Vagina (tissue), 2 donors: ENCODE measurements around the gene CSRNP3. TPM values are rescaled to one million over a fixed set of nuclear protein-coding genes. Genes with fewer than 3 reads are reported as not detected.

Experiments
- DNase-seq, 2 donors: peaks; one replicate each; pipeline ENCODE4 v3.0.0-alpha.2; 2017; ENCODE audit errors: extremely low spot score in 2 of 2
- H3K27ac ChIP-seq: fragments of 200-600 bp; sonication (generic); one replicate; pipeline ENCODE4 v1.5.1; 2019
- H3K27me3 ChIP-seq: fragments of 200-600 bp; sonication (generic); one replicate; pipeline ENCODE4 v1.5.1; 2019
- H3K36me3 ChIP-seq, 2 donors: fragments of 200-600 bp; sonication (generic); one replicate each; pipeline ENCODE4 v1.5.1; 2017 to 2019
- H3K4me1 ChIP-seq: fragments of 200-600 bp; sonication (generic); one replicate; pipeline ENCODE4 v1.5.1; 2019
- H3K4me3 ChIP-seq, 2 donors: fragments of 200-600 bp; sonication (generic); 1 replicate in 1 of 2; 2 replicates in 1 of 2; pipeline ENCODE4 v1.5.1; 2016 to 2019
- H3K9me3 ChIP-seq: fragments of 200-600 bp; sonication (generic); one replicate; pipeline ENCODE4 v1.5.1; 2019
- CTCF ChIP-seq, 3 experiments: fragments of 450-650 bp in 2 of 3; fragments of 200-600 bp in 1 of 3; sonication (generic) in 1 of 3; IDR thresholded peaks; one replicate each; pipeline ENCODE4 v1.5.1; 2017 to 2019; ENCODE audit warnings: antibody characterized with exemption in 3 of 3, mild to moderate bottlenecking in 2 of 3, moderate library complexity in 2 of 3
- POLR2A ChIP-seq, 2 donors: fragments of 450-650 bp; IDR thresholded peaks; one replicate each; pipeline ENCODE4 v1.6.1; 2017; ENCODE audit warnings: antibody characterized with exemption in 2 of 2, mild to moderate bottlenecking in 2 of 2, moderate library complexity in 2 of 2
- POLR2AphosphoS5 ChIP-seq, 2 donors: sonication (generic); formaldehyde crosslinking; IDR thresholded peaks; one replicate each; pipeline ENCODE4 v1.9.0; 2017; ENCODE audit warnings: antibody characterized with exemption in 2 of 2, mild to moderate bottlenecking in 2 of 2, low read depth in 1 of 2; ENCODE audit not compliant: insufficient read depth in 1 of 2
- intact Hi-C: fragments of 100-400 bp; cut with DNase I; formaldehyde crosslinking; loops from one replicate; pipeline ENCODE4 v1.15.1; 2023
- total RNA-seq: library from RNA; depleted of rRNA; stranded (reverse); fragments of >200 nt; gene quantifications from one replicate; pipeline ENCODE4 v1.2.3, GENCODE V29; 2016

The CSRNP3 gene
- total RNA-seq, 1 donor from 2014 or later = 2.7 TPM

GRCh38 chr2:165593081-165593480, 123.6 kb downstream of the CSRNP3 start:
- no peak for DNase-seq
- Histone ChIP-seq H3K4me3 (no peak overlapping the region), H3K4me1 (peaks cover 2% of the 10 kb centered on the region), H3K9me3 (no peaks in the 10 kb centered on the region), H3K27me3 (no peaks in the 10 kb centered on the region), H3K27ac (no peak overlapping the region), H3K36me3 (no peaks in the 10 kb centered on the region)
- no peak for TF ChIP-seq POLR2A (IDR thresholded peaks at IDR 0.05)
- TF ChIP-seq CTCF (IDR thresholded peaks at IDR 0.05) = no peak
- no peak for TF ChIP-seq POLR2AphosphoS5 (IDR thresholded peaks at IDR 0.05; ENCODE audit: insufficient read depth in 1 of 2, low read depth in 1 of 2)
- intact Hi-C loops = no loop called here

- no peaks in the 10 kb centered on the region for H3K27me3 ChIP-seq
- intact Hi-C loops = no loop called here
- no peak for DNase-seq
- no peaks in the 10 kb centered on the region for H3K4me1 ChIP-seq
- no peak overlapping the region for H3K27ac ChIP-seq
- H3K4me3 ChIP-seq = no peak overlapping the region
- H3K36me3 ChIP-seq = no peaks in the 10 kb centered on the region
- TF ChIP-seq CTCF (IDR thresholded peaks at IDR 0.05) (no peak), POLR2AphosphoS5 (IDR thresholded peaks at IDR 0.05; ENCODE audit: insufficient read depth in 1 of 2, low read depth in 1 of 2) (no peak), POLR2A (IDR thresholded peaks at IDR 0.05) (no peak)
- no peaks in the 10 kb centered on the region for H3K9me3 ChIP-seq
Observed at GRCh38 chr2:165594231-165594934, 124.9 kb downstream of the CSRNP3 start.

GRCh38 chr2:165594935-165595255, 125.4 kb downstream of the CSRNP3 start:
- Histone ChIP-seq H3K9me3 (no peaks in the 10 kb centered on the region), H3K4me3 (no peak overlapping the region), H3K27ac (no peak overlapping the region), H3K4me1 (no peaks in the 10 kb centered on the region), H3K36me3 (no peaks in the 10 kb centered on the region), H3K27me3 (no peaks in the 10 kb centered on the region)
- TF ChIP-seq POLR2AphosphoS5 (IDR thresholded peaks at IDR 0.05; ENCODE audit: insufficient read depth in 1 of 2, low read depth in 1 of 2) = no peak
- no peak for TF ChIP-seq POLR2A (IDR thresholded peaks at IDR 0.05)
- TF ChIP-seq CTCF (IDR thresholded peaks at IDR 0.05) = no peak
- no peak for DNase-seq
- intact Hi-C loops = no loop called here

- no peaks in the 10 kb centered on the region for H3K9me3 ChIP-seq
- no peak for DNase-seq
- no peaks in the 10 kb centered on the region for H3K36me3 ChIP-seq
- H3K4me3 ChIP-seq = no peak overlapping the region
- intact Hi-C loops = no loop called here
- no peak for TF ChIP-seq POLR2A (IDR thresholded peaks at IDR 0.05)
- TF ChIP-seq POLR2AphosphoS5 (IDR thresholded peaks at IDR 0.05; ENCODE audit: insufficient read depth in 1 of 2, low read depth in 1 of 2) = no peak
- H3K4me1 ChIP-seq = peaks cover 10% of the 10 kb centered on the region
- H3K27ac ChIP-seq = no peak overlapping the region
- no peaks in the 10 kb centered on the region for H3K27me3 ChIP-seq
Observed at GRCh38 chr2:165596788-165597187, 127.3 kb downstream of the CSRNP3 start.

- DNase-seq = no peak
- TF ChIP-seq POLR2AphosphoS5 (IDR thresholded peaks at IDR 0.05; ENCODE audit: insufficient read depth in 1 of 2, low read depth in 1 of 2) (no peak), POLR2A (IDR thresholded peaks at IDR 0.05) (no peak), CTCF (IDR thresholded peaks at IDR 0.05) (no peak)
Observed at GRCh38 chr2:165601065-165601830, 131.8 kb downstream of the CSRNP3 start.

More at GRCh38 chr2:165601065-165601830, 131.8 kb downstream of the CSRNP3 start:
- Histone ChIP-seq H3K36me3 (no peaks in the 10 kb centered on the region), H3K4me1 (peaks cover 23% of the 10 kb centered on the region), H3K9me3 (no peaks in the 10 kb centered on the region), H3K27me3 (no peaks in the 10 kb centered on the region), H3K27ac (no peak overlapping the region), H3K4me3 (no peak overlapping the region)
- intact Hi-C loops = no loop called here
